Measurements from ENCODE around the gene PAK5. TPM values are rescaled to one million over a fixed set of nuclear protein-coding genes. Genes with fewer than 3 reads are reported as not detected.

The PAK5 gene
- total and polyA plus RNA-seq, 2 donors (not counting 1 experiment from before 2014, with no cell fraction given): not detected

GRCh38 chr20:9686866-9687265, 152.0 kb downstream of the PAK5 start:
- H4K20me1 ChIP-seq (ENCODE audit: control insufficient read depth, insufficient read depth, low read length, poor library complexity, severe bottlenecking): no peaks in the 10 kb centered on the region
- TF ChIP-seq EZH2 (IDR thresholded peaks at IDR 0.05; ENCODE audit: borderline replicate concordance, insufficient read depth, low read depth, low read length, poor library complexity, severe bottlenecking): no peak
- TF ChIP-seq, protein P1, sequence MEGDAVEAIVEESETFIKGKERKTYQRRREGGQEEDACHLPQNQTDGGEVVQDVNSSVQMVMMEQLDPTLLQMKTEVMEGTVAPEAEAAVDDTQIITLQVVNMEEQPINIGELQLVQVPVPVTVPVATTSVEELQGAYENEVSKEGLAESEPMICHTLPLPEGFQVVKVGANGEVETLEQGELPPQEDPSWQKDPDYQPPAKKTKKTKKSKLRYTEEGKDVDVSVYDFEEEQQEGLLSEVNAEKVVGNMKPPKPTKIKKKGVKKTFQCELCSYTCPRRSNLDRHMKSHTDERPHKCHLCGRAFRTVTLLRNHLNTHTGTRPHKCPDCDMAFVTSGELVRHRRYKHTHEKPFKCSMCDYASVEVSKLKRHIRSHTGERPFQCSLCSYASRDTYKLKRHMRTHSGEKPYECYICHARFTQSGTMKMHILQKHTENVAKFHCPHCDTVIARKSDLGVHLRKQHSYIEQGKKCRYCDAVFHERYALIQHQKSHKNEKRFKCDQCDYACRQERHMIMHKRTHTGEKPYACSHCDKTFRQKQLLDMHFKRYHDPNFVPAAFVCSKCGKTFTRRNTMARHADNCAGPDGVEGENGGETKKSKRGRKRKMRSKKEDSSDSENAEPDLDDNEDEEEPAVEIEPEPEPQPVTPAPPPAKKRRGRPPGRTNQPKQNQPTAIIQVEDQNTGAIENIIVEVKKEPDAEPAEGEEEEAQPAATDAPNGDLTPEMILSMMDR (IDR thresholded peaks at IDR 0.05): no peak
- Mint-ChIP-seq H3K27me3 (no peaks in the 10 kb centered on the region), H3K4me1 (no peaks in the 10 kb centered on the region), H3K27ac (no peak overlapping the region), H3K9me3 (ENCODE audit: insufficient read depth) (no peaks in the 10 kb centered on the region), H3K4me3 (no peak overlapping the region)
- WGBS (ENCODE audit: insufficient coverage): 100% methylated on average over 2 of the region's 2 CpGs
- H3K9ac ChIP-seq (ENCODE audit: low read length): no peak overlapping the region
- H3K27me3 ChIP-seq (replicated peaks in 1 of 4; ENCODE audit: control extremely low read depth in 1 of 4, control insufficient read depth in 3 of 4, insufficient read depth in 4 of 4, low read length in 3 of 4): no peaks in the 10 kb centered on the region
- ChIA-PET POLR2A (no interaction called here), CTCF (no interaction called here)
- ATAC-seq (ENCODE audit: low read depth) (no peak), DNase-seq (no peak)
- H3K4me3 ChIP-seq (ENCODE audit: control extremely low read depth in 1 of 5, extremely low read depth in 1 of 5, insufficient read depth in 1 of 5, low read depth in 2 of 5, low read length in 4 of 5): no peak overlapping the region
- intact Hi-C loops (cut with micrococcal nuclease): no loop called here
- no peak overlapping the region for H3K4me2 ChIP-seq (replicated peaks; ENCODE audit: low read depth, low read length, poor library complexity, severe bottlenecking)
- no peaks in the 10 kb centered on the region for H3K79me2 ChIP-seq (ENCODE audit: control insufficient read depth, insufficient read depth, low read length)
- no peaks in the 10 kb centered on the region for H3K4me1 ChIP-seq (ENCODE audit: control insufficient read depth in 2 of 2, insufficient read depth in 2 of 2, low read length in 2 of 2)
- H3K9me3 ChIP-seq (ENCODE audit: control extremely low read depth in 1 of 3, control insufficient read depth in 2 of 3, insufficient read depth in 1 of 3, low read length in 2 of 3): no peaks in the 10 kb centered on the region
- no peak overlapping the region for H3K27ac ChIP-seq (ENCODE audit: low read length in 2 of 2)
- H2AFZ ChIP-seq (ENCODE audit: insufficient read depth, low read depth, low read length, poor library complexity, severe bottlenecking): no peak overlapping the region
- H3K36me3 ChIP-seq (replicated peaks in 1 of 2; ENCODE audit: control extremely low read depth in 1 of 2, control insufficient read depth in 1 of 2, extremely low read depth in 1 of 2, insufficient read depth in 2 of 2, low read length in 1 of 2): no peaks in the 10 kb centered on the region

- no peaks in the 10 kb centered on the region for H3K9me3 Mint-ChIP-seq (ENCODE audit: insufficient read depth)
- no peak overlapping the region for H3K27ac ChIP-seq (ENCODE audit: low read length in 2 of 2)
- intact Hi-C loops (cut with micrococcal nuclease): no loop called here
- no peaks in the 10 kb centered on the region for H3K79me2 ChIP-seq (ENCODE audit: control insufficient read depth, insufficient read depth, low read length)
- H3K9ac ChIP-seq (ENCODE audit: low read length): no peak overlapping the region
- no peaks in the 10 kb centered on the region for H3K4me1 ChIP-seq (ENCODE audit: control insufficient read depth in 2 of 2, insufficient read depth in 2 of 2, low read length in 2 of 2)
- no peak overlapping the region for H3K27ac Mint-ChIP-seq
- H3K27me3 ChIP-seq (replicated peaks in 1 of 4; ENCODE audit: control extremely low read depth in 1 of 4, control insufficient read depth in 3 of 4, insufficient read depth in 4 of 4, low read length in 3 of 4): no peaks in the 10 kb centered on the region
- 59% methylated on average over 4 of the region's 4 CpGs for WGBS (ENCODE audit: insufficient coverage)
- no peak for DNase-seq
- H3K27me3 Mint-ChIP-seq: no peaks in the 10 kb centered on the region
- H3K9me3 ChIP-seq (ENCODE audit: control extremely low read depth in 1 of 3, control insufficient read depth in 2 of 3, insufficient read depth in 1 of 3, low read length in 2 of 3): no peaks in the 10 kb centered on the region
- no peaks in the 10 kb centered on the region for H3K4me1 Mint-ChIP-seq
- ChIA-PET CTCF (no interaction called here), POLR2A (no interaction called here)
- H3K36me3 ChIP-seq (replicated peaks in 1 of 2; ENCODE audit: control extremely low read depth in 1 of 2, control insufficient read depth in 1 of 2, extremely low read depth in 1 of 2, insufficient read depth in 2 of 2, low read length in 1 of 2): no peaks in the 10 kb centered on the region
- no peak overlapping the region for H2AFZ ChIP-seq (ENCODE audit: insufficient read depth, low read depth, low read length, poor library complexity, severe bottlenecking)
- H3K4me3 ChIP-seq (ENCODE audit: control extremely low read depth in 1 of 5, extremely low read depth in 1 of 5, insufficient read depth in 1 of 5, low read depth in 2 of 5, low read length in 4 of 5): no peak overlapping the region
- H3K4me2 ChIP-seq (replicated peaks; ENCODE audit: low read depth, low read length, poor library complexity, severe bottlenecking): no peak overlapping the region
- TF ChIP-seq, protein P1 (IDR thresholded peaks at IDR 0.05): no peak
- no peaks in the 10 kb centered on the region for H4K20me1 ChIP-seq (ENCODE audit: control insufficient read depth, insufficient read depth, low read length, poor library complexity, severe bottlenecking)
- no peak overlapping the region for H3K4me3 Mint-ChIP-seq
- no peak for ATAC-seq (ENCODE audit: low read depth)
These were observed 152.4 kb downstream of the PAK5 start for GRCh38 chr20:9686455-9686854.

All from B cell (primary cell).